ENCODE data around the gene HOXA1. TPM values are rescaled to one million over a fixed set of nuclear protein-coding genes. Genes with fewer than 3 reads are reported as not detected.

HOXA1 gene
- total and polyA plus RNA-seq, 2 of the 8 experiments (the other 6 are each of a cell fraction or from before 2014, with no cell fraction given) = not detected

- H3K14ac ChIP-seq (ENCODE audit: insufficient read length) = no peak overlapping the region
- H4K5ac ChIP-seq (ENCODE audit: insufficient read length, low read depth, low read length) = no peak overlapping the region
- H3K4me2 ChIP-seq (ENCODE audit: insufficient read depth in 1 of 2, low read depth in 2 of 2, low read length in 2 of 2) = peak overlapping the region; percentile 56 to 63
- no peak overlapping the region for H4K8ac ChIP-seq (ENCODE audit: extremely low read depth, insufficient read depth, low read length)
- H3K56ac ChIP-seq (replicated peaks; ENCODE audit: insufficient read length, low read depth, low read length) = no peak overlapping the region
- no peak overlapping the region for H2BK120ac ChIP-seq (replicated peaks; ENCODE audit: low read depth, low read length)
- ChIA-PET POLR2A (ENCODE audit: partially characterized antibody) (no interaction called here), CTCF (ENCODE audit: partially characterized antibody) (interaction anchor here (1.4 to 2.4 kb wide), 3 partner anchors 10 to 266 kb away, joined by 3 to 13 read pairs (median 7); partner anchors contain the start of gene HOXA5)
- no peak overlapping the region for H3K18ac ChIP-seq (ENCODE audit: extremely low read depth, low read length)
- peaks cover 0 to 16% (median 0%) of the 10 kb centered on the region in 4 experiments; a peak in 2 of 8 replicates for H3K36me3 ChIP-seq (ENCODE audit: control insufficient read depth in 2 of 4, insufficient read depth in 4 of 4, low read length in 3 of 4)
- H3K23ac ChIP-seq (ENCODE audit: insufficient read length) = no peak overlapping the region
- H3K4ac ChIP-seq (replicated peaks; ENCODE audit: insufficient read length, low read depth, low read length) = no peak overlapping the region
- H3K9me3 ChIP-seq (ENCODE audit: insufficient read depth in 2 of 2, low read depth in 1 of 2, low read length in 1 of 2) = peaks cover 0 to 4% of the 10 kb centered on the region in 2 experiments; a peak in 1 of 4 replicates
- H2BK5ac ChIP-seq (ENCODE audit: low read depth, low read length) = no peak overlapping the region
- H3K79me2 ChIP-seq (ENCODE audit: control insufficient read depth in 1 of 2, insufficient read depth in 2 of 2, low read length in 2 of 2) = no peaks in the 10 kb centered on the region
- peaks cover 4% of the 10 kb centered on the region; the same call in 1 of the 2 replicates for H3K23me2 ChIP-seq (ENCODE audit: low read depth, low read length)
- H3K79me1 ChIP-seq (ENCODE audit: low read depth, low read length) = no peaks in the 10 kb centered on the region
- peak overlapping the region in 2 of 4 experiments; percentile 11 to 60; a peak in 3 of 8 replicates for H3K4me3 ChIP-seq (ENCODE audit: extremely low read depth in 1 of 4, insufficient read depth in 2 of 4, low read depth in 3 of 4, low read length in 4 of 4)
- no peak overlapping the region for H2BK15ac ChIP-seq (ENCODE audit: low read length)
- H2BK12ac ChIP-seq (ENCODE audit: low read depth, low read length) = no peak overlapping the region
- no peak overlapping the region for H2BK20ac ChIP-seq (ENCODE audit: low read length)
- TF ChIP-seq SUZ12 (IDR thresholded peaks at IDR 0.05; ENCODE audit: low read length) (peak; percentile 87), CEBPB (IDR thresholded peaks at IDR 0.05; ENCODE audit: low read depth, low read length) (no peak), TEAD4 (IDR thresholded peaks at IDR 0.05; ENCODE audit: low read depth, low read length) (no peak), CBX8 (IDR thresholded peaks at IDR 0.05; ENCODE audit: borderline replicate concordance, low read depth, low read length) (peak; percentile 96; the same call in 1 of the 2 replicates), EP300 (IDR thresholded peaks at IDR 0.05; ENCODE audit: borderline replicate concordance in 1 of 2, low read depth in 2 of 2, low read length in 2 of 2) (no peak), EZH2 (IDR thresholded peaks at IDR 0.05; ENCODE audit: low read depth, low read length, severe bottlenecking) (peak; percentile 97), MAFK (IDR thresholded peaks at IDR 0.05; ENCODE audit: low read depth, low read length) (no peak), PHF8 (conservative IDR thresholded peaks at IDR 0.05; ENCODE audit: low read depth, low read length) (no peak), RNF2 (IDR thresholded peaks at IDR 0.05; ENCODE audit: borderline replicate concordance, low read depth, low read length, missing control alignments, poor library complexity, severe bottlenecking) (peak; percentile 6), ATF3 (IDR thresholded peaks at IDR 0.05; ENCODE audit: insufficient read depth, low read depth, low read length) (no peak)
- no peak overlapping the region for H4K91ac ChIP-seq (replicated peaks; ENCODE audit: insufficient read length, low read length)
- no peak overlapping the region for H2AFZ ChIP-seq (ENCODE audit: low read length)
- 11% methylated on average over 30 of the region's 72 CpGs; no CpG with 5 or more reads in 1 of the 2 experiments for WGBS, 2 experiments (ENCODE audit: extremely low coverage in 1 of 2, insufficient coverage in 1 of 2, insufficient read length in 1 of 2, insufficient replicate concordance in 2 of 2, low coverage in 1 of 2, low lambda C conversion rate in 2 of 2, missing lambda C conversion rate in 1 of 2)
- H3K27ac ChIP-seq (ENCODE audit: low read depth, low read length) = no peak overlapping the region
- no peak overlapping the region for H3K9ac ChIP-seq (replicated peaks in 1 of 4; ENCODE audit: extremely low read depth in 1 of 4, low read depth in 3 of 4, low read length in 3 of 4)
- H4K20me1 ChIP-seq (replicated peaks in 1 of 2; ENCODE audit: control insufficient read depth in 1 of 2, insufficient read depth in 2 of 2, low read length in 2 of 2) = peaks cover 14 to 32% of the 10 kb centered on the region in 2 experiments
- FAIRE-seq (no peak), DNase-seq (ENCODE audit: low read depth in 1 of 2, low spot score in 2 of 2) (peak in 1 of 2 experiments; percentile 59)
- peaks cover 0 to 4% (median 2%) of the 10 kb centered on the region in 4 experiments; a peak in 4 of 7 replicates for H3K4me1 ChIP-seq (replicated peaks in 1 of 4; ENCODE audit: control insufficient read depth in 3 of 4, insufficient read depth in 4 of 4, low read length in 3 of 4)
- no peak overlapping the region for H2AK5ac ChIP-seq (ENCODE audit: low read depth, low read length)
- peaks cover 98 to 100% (median 100%) of the 10 kb centered on the region in 4 experiments for H3K27me3 ChIP-seq (replicated peaks in 1 of 4; ENCODE audit: control insufficient read depth in 3 of 4, extremely low read depth in 1 of 4, insufficient read depth in 3 of 4, low read length in 3 of 4)
Measured at GRCh38 chr7:27129729-27130539, 34.1 kb upstream of the HOXA1 start.
